ENCODE measurements around the gene CFAP92.

CFAP92 gene

DNA sequence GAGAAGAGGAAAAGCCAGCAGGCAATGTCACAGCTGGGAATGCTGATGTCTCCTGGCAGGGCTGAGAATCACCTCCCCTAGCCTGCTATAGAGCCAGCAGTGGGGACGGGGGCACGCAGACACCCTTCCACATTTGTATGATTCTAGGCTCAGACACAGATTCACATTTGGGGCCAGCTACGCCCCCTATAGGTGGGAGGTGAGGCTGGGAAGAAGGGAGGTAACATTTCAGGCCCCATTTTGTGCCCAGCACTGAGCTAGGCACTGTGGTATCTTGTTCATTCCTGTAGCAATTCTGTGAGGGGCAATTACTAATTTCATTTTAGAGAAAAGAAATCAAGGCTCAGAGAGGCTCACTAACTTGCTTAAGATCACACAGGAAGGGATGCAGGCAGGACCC, 130.3 kb downstream of the CFAP92 start:
- Histone ChIP-seq H3K9ac (ENCODE audit: low read depth, low read length) (no peak overlapping the region), H3K9me3 (ENCODE audit: control insufficient read depth, insufficient read depth, low read length) (peaks cover 13% of the 10 kb centered on the region), H3K36me3 (ENCODE audit: insufficient read depth, low read length) (no peaks in the 10 kb centered on the region), H3K4me1 (ENCODE audit: insufficient read depth, low read length) (peaks cover 13% of the 10 kb centered on the region; the same call in 1 of the 2 replicates)

GRCh38 chr3:128861491-128861890, 132.4 kb downstream of the CFAP92 start:
- H3K9me3 ChIP-seq (ENCODE audit: control insufficient read depth, insufficient read depth, low read length), result peaks cover 13% of the 10 kb centered on the region
- H3K4me1 ChIP-seq (ENCODE audit: insufficient read depth, low read length), result peaks cover 13% of the 10 kb centered on the region; the same call in 1 of the 2 replicates
- H3K9ac ChIP-seq (ENCODE audit: low read depth, low read length), result no peak overlapping the region
- H3K36me3 ChIP-seq (ENCODE audit: insufficient read depth, low read length), result no peaks in the 10 kb centered on the region

Data from ES-I3 (cell line).